H1 (cell line): ENCODE data around the gene ART4. TPM values are rescaled to one million over a fixed set of nuclear protein-coding genes. Genes with fewer than 3 reads are reported as not detected.

Experiments used
- CREB1 ChIP-seq: IDR thresholded peaks from 2 replicates; pipeline ENCODE4 v1.6.1; 2012; ENCODE audit warnings: inconsistent platforms
- POLR2A ChIP-seq, 2 experiments: IDR thresholded peaks; 1 replicate in 1 of 2; 2 replicates in 1 of 2; pipeline ENCODE4 v1.6.1; 2011; ENCODE audit warnings: low read depth in 2 of 2, low read length in 2 of 2, mild to moderate bottlenecking in 2 of 2; ENCODE audit errors: control extremely low read depth in 1 of 2
- RBBP5 ChIP-seq: IDR thresholded peaks from 2 replicates; pipeline ENCODE4 v1.7.1; 2012; ENCODE audit warnings: low read depth, mild to moderate bottlenecking, inconsistent platforms, low read length, moderate library complexity, borderline replicate concordance
- SRF ChIP-seq: IDR thresholded peaks from 2 replicates; pipeline ENCODE4 v1.6.1; 2011; ENCODE audit warnings: mild to moderate bottlenecking, low read depth, low read length, moderate library complexity
- TCF12 ChIP-seq: IDR thresholded peaks from 2 replicates; pipeline ENCODE4 v1.6.1; 2011; ENCODE audit warnings: low read depth, mild to moderate bottlenecking, low read length
- polyA plus RNA-seq, 7 experiments: library from polyadenylated mRNA; depleted of rRNA in 3 of 7; stranded (reverse) in 5 of 7; unstranded in 2 of 7; fragments of >200 nt in 5 of 7; fragments of 200-250 nt in 2 of 7; gene quantifications; 1 replicate in 5 of 7; 2 replicates in 1 of 7; 4 replicates in 1 of 7; pipeline versions ENCODE4 v1.2.1 to v1.2.3, GENCODE V29; 2011 to 2013; ENCODE audit warnings: missing spikeins in 2 of 7, mixed read lengths in 2 of 7
- total RNA-seq: library from RNA; stranded (reverse); fragmentation: NEBNext Ultra II Directional; extraction: Animal tissue kit (Norgen Biotek cat#: 25700); gene quantifications from 2 replicates; pipeline ENCODE4 v1.2.1, GENCODE V29; 2021

Gene ART4
- total and polyA plus RNA-seq, 2 of the 8 experiments (the other 6 are each of a cell fraction or from before 2014, with no cell fraction given), result not detected

GRCh38 chr12:14853961-14854360 lies 10.6 kb upstream of the ART4 start (continued):
- no peak for TF ChIP-seq CREB1
- no peak for TF ChIP-seq POLR2A (IDR thresholded peaks at IDR 0.05; ENCODE audit: control extremely low read depth in 1 of 2, low read depth in 2 of 2, low read length in 2 of 2)
- no peak for TF ChIP-seq SRF
- TF ChIP-seq TCF12, result no peak
- no peak for TF ChIP-seq RBBP5
